LNCAP (cell line): ENCODE data around the gene KCNRG.

Experiments used
- TF ChIP-seq, protein P1 (sequence below): fragments of 450-650 bp; IDR thresholded peaks from 2 replicates; pipeline ENCODE4 v1.5.1; 2017; ENCODE audit warnings: mild to moderate bottlenecking

Gene KCNRG

GRCh38 chr13:50015258-50015657, at the start of gene KCNRG:
Gene KCNRG (plus strand): TSS chr13:50015444. CDS start chr13:50015494, 50 bp downstream.
- TF ChIP-seq, protein P1, sequence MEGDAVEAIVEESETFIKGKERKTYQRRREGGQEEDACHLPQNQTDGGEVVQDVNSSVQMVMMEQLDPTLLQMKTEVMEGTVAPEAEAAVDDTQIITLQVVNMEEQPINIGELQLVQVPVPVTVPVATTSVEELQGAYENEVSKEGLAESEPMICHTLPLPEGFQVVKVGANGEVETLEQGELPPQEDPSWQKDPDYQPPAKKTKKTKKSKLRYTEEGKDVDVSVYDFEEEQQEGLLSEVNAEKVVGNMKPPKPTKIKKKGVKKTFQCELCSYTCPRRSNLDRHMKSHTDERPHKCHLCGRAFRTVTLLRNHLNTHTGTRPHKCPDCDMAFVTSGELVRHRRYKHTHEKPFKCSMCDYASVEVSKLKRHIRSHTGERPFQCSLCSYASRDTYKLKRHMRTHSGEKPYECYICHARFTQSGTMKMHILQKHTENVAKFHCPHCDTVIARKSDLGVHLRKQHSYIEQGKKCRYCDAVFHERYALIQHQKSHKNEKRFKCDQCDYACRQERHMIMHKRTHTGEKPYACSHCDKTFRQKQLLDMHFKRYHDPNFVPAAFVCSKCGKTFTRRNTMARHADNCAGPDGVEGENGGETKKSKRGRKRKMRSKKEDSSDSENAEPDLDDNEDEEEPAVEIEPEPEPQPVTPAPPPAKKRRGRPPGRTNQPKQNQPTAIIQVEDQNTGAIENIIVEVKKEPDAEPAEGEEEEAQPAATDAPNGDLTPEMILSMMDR, result no peak

DNA sequence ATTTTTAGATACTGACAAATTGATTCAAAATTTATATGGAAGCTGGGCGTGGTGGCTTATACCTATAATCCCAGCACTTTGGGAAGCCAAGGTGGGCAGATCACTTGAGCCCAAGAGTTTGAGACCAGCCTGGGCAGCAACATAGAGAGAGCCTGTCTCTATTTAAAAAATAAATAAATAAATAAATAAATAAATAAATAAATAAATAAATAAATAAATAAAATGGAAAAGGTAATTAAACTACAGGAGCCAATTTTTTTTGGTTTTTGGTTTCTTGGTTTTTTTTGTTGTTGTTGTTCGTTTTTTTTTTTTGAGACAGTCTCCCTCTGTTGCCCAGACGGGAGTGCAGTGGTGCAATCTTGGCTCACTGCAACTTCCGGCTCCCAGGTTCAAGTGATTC, 47.8 kb upstream of the KCNRG start:
- TF ChIP-seq, protein P1, result no peak

- TF ChIP-seq, protein P1, result no peak
These were observed 42.5 kb upstream of the KCNRG start for GRCh38 chr13:49972709-49973108.

- TF ChIP-seq, protein P1, result no peak
These were observed 39.4 kb upstream of the KCNRG start for GRCh38 chr13:49975826-49976225.

DNA sequence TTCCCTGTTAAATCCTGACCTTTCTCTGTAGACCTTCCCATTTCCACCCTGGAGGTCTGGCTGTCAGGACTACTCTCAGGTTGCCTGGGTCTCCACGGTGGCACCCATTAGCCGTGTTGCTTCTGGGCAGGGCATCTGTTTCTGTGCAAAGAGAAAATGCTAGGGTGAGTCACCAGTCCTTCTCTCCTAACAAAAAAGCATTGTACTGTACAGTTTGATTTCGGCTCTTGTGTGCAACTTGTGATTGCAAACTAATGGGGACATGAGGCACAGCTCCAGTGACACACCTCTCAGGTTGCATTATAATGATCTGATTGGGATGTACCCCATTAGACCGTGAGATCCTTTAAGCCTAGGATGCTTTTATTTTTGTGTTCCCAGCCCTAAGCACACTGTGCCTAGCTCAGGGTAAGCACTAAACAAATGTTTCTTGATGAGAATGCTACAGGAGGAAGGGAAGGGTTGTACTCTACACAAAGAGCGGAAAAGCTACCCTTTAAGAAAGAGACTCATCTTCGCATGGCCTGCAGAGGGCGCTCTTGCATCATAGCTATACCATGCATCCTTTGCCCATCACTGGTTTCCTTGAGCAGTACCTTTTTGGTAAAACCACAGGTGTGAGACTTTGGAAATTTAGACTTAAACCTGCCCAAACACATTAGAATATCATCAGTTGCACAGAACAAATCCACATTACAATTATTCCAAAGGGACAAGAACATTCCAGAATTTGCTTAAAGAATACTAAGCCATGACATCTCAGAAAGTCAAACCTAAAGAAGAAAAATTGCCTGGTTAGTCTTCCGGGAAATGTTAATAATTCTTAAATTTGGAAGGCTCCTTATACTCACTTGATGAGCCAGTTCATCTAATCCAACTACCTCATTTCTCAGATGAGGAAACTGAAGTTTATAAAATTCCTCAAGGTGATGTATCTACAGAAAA, 38.7 kb upstream of the KCNRG start:
- TF ChIP-seq, protein P1, result peak; percentile 77

DNA sequence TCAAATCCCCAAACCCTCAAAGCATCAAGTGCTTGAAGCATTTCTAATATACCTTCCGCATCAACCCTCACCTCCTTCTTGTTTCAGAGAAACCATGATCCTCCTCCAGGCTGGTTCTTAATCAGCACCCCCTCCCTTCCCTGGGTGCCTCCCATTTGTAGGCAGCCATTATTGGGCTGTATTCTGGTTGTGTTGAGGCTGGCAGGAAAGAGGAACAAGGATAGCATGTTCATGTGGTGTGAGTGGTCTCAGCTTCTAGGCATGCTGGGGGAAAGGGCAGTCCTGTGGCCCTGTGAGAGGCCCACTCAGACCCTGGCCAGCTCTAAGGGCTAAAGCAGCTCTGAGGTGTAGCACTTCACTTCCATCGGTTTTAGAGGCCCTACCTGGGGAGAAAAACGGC, 37.3 kb upstream of the KCNRG start:
- TF ChIP-seq, protein P1, result no peak

DNA sequence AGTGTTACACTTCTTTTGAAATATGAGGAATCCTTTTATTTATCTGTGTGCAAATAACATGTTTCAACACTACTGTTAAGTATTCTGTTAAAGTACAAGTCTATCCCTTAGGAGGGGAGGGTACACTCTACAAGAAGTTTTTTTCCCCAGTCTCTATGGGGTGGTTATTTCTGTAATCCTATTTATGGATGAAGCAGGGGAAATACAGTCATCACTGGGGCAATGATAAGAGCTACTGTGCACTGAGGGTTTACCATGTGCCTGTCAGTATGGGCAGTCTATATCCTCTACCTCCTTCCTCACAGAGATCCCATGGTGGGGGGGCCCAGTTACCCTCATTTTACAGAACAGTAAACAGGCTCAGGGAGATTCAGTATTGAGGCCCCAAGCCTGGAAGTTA, 35.0 kb upstream of the KCNRG start:
- TF ChIP-seq, protein P1, result no peak
